Esophagus mucosa (tissue), 1 donor: ENCODE measurements around the gene ZNF513. TPM values are rescaled to one million over a fixed set of nuclear protein-coding genes. Genes with fewer than 3 reads are reported as not detected.
"Not testable (repeated sequence)": the region's sequence is repeated elsewhere in the genome, so short reads cannot be mapped to it uniquely, and the experiment has no call there.

Experiments used
- ATAC-seq: fragments of 200-7000 bp; cut with Tn5 transposase; one replicate; pipeline ENCODE4 v1.9.1; 2020
- total RNA-seq: library from RNA; stranded (reverse); gene quantifications from one replicate; pipeline ENCODE4 v1.2.4, GENCODE V29; 2023
- donor health status: DM: yes; HTN: yes; CAD: no.

ZNF513 gene
- total RNA-seq, 1 donor from 2014 or later: 11.4 TPM

- ATAC-seq: peak; percentile 45
Measured at GRCh38 chr2:27356056-27356381, 24.5 kb downstream of the ZNF513 start.

GRCh38 chr2:27354597-27354927, 26.0 kb downstream of the ZNF513 start:
- ATAC-seq: no peak

GRCh38 chr2:27353762-27354596, 26.6 kb downstream of the ZNF513 start:
- no peak for ATAC-seq

GRCh38 chr2:27353386-27353761, 27.2 kb downstream of the ZNF513 start:
- ATAC-seq: not testable (repeated sequence)

- no peak for ATAC-seq
Measured at GRCh38 chr2:27351802-27352598, 28.5 kb downstream of the ZNF513 start.

GRCh38 chr2:27350106-27350693, 30.3 kb downstream of the ZNF513 start:
- no peak for ATAC-seq

- ATAC-seq: peak; percentile 87
Measured at GRCh38 chr2:27347641-27348040, 32.9 kb downstream of the ZNF513 start.

GRCh38 chr2:27336173-27336572, 44.4 kb downstream of the ZNF513 start:
- no peak for ATAC-seq

- ATAC-seq: peak; percentile 55
Measured at GRCh38 chr2:27335311-27335710, 45.2 kb downstream of the ZNF513 start.

Other genes with a start within 250 kb of the ZNF513 start
- 26.5 TPM for gene PREB, start 246.1 kb downstream of the ZNF513 start, total RNA-seq
- gene PRR30, start 241.3 kb downstream of the ZNF513 start, total RNA-seq: not detected
- gene TCF23, start 231.7 kb downstream of the ZNF513 start, total RNA-seq: not detected
- gene ATRAID, start 168.7 kb downstream of the ZNF513 start, total RNA-seq: 75.0 TPM
- 15.6 TPM for gene SLC5A6, start 168.5 kb downstream of the ZNF513 start, total RNA-seq
- 26.7 TPM for gene CAD, start 163.4 kb downstream of the ZNF513 start, total RNA-seq
- not detected for gene SLC30A3, start 117.7 kb downstream of the ZNF513 start, total RNA-seq
- not detected for gene DNAJC5G, start 105.3 kb downstream of the ZNF513 start, total RNA-seq
- gene TRIM54, start 98.3 kb downstream of the ZNF513 start, total RNA-seq: 0.16 TPM
- gene UCN, start 72.3 kb downstream of the ZNF513 start, total RNA-seq: 0.56 TPM
- 42.7 TPM for gene MPV17, start 57.6 kb downstream of the ZNF513 start, total RNA-seq
- gene GTF3C2, start 24.0 kb downstream of the ZNF513 start, total RNA-seq: 50.8 TPM
- gene EIF2B4, start 10.4 kb downstream of the ZNF513 start, total RNA-seq: 29.2 TPM
- 62.1 TPM for gene SNX17, start 10.1 kb downstream of the ZNF513 start, total RNA-seq
- 57.3 TPM for gene PPM1G, start 28.9 kb upstream of the ZNF513 start, total RNA-seq
- gene NRBP1, start 47.9 kb upstream of the ZNF513 start, total RNA-seq: 86.6 TPM
- gene KRTCAP3, start 61.6 kb upstream of the ZNF513 start, total RNA-seq: 26.0 TPM
- gene IFT172, start 109.0 kb upstream of the ZNF513 start, total RNA-seq: 10.3 TPM
- gene FNDC4, start 114.5 kb upstream of the ZNF513 start, total RNA-seq: 8.5 TPM
- 0.84 TPM for gene GCKR, start 116.1 kb upstream of the ZNF513 start, total RNA-seq
- 9.2 TPM for gene ZNF512, start 202.3 kb upstream of the ZNF513 start, total RNA-seq
- 1.3 TPM for gene CCDC121, start 248.3 kb upstream of the ZNF513 start, total RNA-seq
- gene GPN1, start 248.3 kb upstream of the ZNF513 start, total RNA-seq: 26.5 TPM